GM18870 (cell line): ENCODE data around the gene CLCN3.
"Not testable (repeated sequence)": the region's sequence is repeated elsewhere in the genome, so short reads cannot be mapped to it uniquely, and the experiment has no call there.

ENCODE experiments used
- ATAC-seq: cut with Tn5 transposase; IDR thresholded peaks from one replicate; pipeline ENCODE4 v1.9.1; 2021; ENCODE audit warnings: moderate library complexity; ENCODE audit not compliant: unreplicated experiment

Gene CLCN3

DNA sequence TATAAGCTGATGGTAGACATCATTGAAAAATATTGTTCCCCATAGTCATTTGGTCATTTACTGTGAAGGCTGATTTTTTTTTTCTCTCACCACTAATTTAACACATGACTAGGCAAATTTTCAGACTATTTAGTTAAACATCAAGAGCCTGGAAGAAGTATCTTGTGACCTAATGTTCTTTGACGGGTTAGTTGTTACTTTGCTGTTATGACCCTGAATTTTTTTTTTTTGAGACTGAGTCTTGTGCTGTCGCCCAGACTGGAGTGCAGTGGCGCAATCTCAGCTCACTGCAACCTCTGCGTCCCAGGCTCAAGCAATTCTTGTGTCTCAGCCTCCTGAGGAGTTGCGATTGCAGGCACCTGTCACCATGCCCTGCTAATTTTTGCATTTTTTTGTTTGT, 70.4 kb downstream of the CLCN3 start:
- no peak for ATAC-seq

GRCh38 chr4:169698331-169698730, 78.0 kb downstream of the CLCN3 start:
- ATAC-seq: no peak

- ATAC-seq: no peak
These were observed 87.7 kb downstream of the CLCN3 start for GRCh38 chr4:169707958-169708643.

- no peak for ATAC-seq
These were observed 95.4 kb downstream of the CLCN3 start for GRCh38 chr4:169715826-169716225.

- no peak for ATAC-seq
These were observed 96.3 kb downstream of the CLCN3 start for GRCh38 chr4:169716677-169717076.

DNA sequence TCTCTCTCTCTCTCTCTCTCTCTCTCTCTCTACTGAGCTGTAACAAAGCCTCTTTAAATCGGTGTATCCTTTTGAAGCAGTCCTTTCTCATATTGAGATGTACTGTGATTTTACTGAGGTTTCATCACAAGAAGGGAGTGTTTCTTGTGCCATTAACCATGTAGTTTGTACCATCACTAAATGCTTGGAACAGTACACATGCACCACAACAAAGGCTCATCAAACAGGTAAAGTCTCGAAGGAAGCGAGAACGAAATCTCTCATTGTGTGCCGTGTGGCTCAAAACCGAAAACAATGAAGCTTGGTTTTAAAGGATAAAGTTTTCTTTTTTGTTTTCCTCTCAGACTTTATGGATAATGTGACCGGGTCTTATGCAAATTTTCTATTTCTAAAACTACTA, 100.2 kb downstream of the CLCN3 start:
- ATAC-seq: no peak

DNA sequence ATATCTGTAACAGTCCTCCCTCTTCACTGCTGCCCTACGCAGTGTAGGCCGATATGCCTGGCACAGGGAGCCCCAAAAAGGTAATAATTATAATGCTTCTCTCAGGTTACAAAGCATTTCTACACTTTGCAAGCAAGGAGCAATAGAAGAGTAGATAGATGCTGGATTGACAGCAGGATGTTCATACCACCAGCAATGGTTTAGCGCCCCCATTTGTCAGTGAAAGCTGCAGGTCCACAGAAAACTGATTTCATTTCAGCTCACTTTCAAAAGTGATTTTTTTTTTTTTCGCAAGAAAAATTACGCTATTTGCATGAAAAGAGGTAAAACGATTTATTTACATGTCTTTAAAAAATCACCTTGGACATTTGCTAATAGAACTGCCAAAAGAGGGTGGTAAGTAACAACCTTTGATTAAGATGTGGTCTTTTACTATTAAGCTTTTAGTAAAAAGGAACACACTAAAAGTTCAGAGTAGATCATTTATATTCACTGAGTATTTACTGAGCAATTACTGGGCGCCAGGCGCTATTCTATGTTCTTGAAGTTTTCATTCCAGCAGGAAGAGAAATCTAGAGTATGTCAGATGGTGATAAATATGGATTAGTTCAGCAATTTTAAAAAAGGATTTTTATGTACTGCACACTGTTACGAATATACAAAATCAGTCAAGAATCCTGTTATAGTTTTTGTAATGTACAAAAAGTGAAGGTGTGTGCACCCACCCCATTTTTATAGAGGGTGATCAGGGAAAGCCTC, 103.0 kb downstream of the CLCN3 start:
- ATAC-seq: no peak

DNA sequence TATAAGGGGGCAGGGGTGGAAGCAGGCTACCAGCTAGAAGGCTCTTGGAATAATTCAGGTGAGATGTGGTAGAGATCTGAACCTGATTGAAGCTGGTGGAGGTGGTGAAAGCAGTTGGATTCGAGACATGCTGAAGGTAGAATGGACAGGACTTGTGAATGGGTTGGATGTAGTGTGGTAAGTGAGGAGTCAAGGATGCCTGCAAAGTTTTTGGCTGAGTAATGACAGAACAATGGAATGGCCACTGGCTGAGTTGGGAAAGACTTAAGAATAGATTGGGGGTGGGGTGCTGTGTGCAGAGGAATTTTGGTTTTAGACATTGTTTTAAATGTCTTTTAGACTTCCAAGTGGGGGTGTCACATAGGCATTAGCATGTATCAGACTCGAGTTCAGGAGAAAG, 103.9 kb downstream of the CLCN3 start:
- no peak for ATAC-seq

GRCh38 chr4:169727616-169728015, 107.2 kb downstream of the CLCN3 start:
- ATAC-seq: peak; percentile 35

DNA sequence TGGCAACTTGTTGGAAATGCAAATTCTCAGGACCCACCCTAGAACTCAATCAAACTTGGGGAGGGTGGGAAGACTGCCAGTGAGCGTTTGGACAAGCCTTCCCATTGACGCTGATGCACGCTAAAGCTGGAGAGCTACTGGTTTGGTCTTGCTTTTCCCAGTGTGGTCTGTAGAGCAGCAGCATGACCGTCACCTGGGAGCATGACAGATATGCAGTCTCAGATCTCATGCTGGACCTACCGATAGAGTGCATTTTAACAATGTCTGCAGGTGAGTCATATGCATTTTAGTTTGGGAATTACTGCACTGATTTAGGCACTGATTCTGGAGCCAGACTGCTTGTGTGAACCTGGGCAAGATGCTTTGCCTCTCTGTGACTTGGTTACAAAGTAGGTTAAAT, 110.2 kb downstream of the CLCN3 start:
- ATAC-seq: no peak

DNA sequence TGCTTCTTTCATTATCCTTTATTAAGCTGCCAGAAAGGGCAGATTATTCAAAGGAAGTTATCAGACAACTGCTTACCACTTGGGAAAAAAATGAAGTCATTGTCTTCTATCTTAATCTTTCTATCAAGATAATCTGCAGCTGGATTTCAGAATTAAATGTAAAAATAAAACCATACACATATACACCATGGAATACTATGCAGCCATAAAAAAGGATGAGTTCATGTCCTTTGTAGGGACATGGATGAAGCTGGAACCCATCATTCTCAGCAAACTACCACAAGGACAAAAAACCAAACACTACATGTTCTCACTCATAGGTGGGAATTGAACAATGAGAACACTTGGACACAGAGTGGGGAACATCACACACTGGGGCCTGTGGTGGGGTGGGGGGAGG, 118.2 kb downstream of the CLCN3 start:
- ATAC-seq: not testable (repeated sequence)

- no peak for ATAC-seq
These were observed 121.2 kb downstream of the CLCN3 start for GRCh38 chr4:169741569-169741968.

DNA sequence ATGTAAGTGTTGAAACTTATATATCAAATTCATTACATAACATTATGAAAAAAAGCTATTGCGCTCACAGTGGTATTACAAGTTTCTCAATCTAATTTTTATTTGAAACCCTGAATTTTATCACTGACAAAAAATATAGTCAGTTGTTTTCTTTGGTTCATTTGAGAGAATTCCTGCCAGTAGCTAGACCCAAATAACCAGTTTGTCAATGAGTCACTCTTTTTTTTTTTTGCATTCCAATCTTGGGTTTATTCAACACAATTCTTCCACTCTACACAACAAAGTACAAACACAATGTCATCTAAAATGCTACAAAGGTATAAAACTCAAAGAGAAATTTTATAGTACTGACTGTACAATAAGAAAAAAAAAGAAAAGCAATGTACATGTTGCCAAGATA, 124.2 kb downstream of the CLCN3 start:
- no peak for ATAC-seq

DNA sequence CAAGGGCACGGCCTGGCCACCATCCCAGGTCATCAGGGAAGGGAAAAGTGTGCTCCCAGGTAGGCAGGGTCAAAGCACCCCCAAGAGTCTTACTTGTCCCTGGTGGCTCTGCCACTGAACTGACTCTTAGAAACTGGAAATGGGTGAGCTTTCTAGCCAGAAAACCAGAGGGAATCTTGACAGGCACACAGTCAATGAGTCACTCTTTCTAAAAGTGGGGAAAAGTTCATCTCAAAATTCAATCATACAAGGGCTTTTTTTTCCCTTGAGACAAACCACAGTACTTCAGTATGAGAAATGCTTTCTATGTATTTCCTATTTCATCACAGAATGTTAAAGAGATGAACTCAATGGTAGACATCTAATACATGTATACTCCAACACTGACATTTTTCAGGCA, 124.9 kb downstream of the CLCN3 start:
- no peak for ATAC-seq

DNA sequence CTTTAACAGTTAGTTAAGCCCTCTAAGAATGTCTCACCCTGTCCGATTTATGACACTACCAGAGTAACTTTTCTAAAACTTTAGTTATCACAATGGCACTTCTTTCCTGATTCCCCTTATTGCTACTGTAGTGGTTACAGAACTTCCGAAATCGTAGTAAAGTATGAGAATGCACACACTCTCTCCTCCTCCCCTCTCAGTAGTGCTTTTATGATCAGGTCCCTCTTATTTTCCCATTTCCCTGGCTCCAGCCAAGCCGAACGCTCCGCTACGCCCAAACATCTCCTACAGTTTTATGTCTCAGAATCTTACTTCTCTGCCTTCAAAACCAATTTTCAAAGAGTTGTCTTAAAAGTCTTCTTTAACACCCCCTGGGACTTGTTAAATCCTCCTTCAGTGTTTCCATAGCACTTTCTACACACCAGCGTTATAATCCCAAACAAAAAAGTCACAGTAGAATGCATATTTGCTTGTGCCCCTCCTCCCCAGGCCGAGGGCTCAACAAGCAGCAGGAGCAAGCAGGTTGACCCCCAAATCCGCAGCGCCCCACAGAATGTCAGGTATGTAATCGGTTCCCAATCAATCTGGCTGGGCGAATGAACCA, 136.7 kb downstream of the CLCN3 start:
- peak; percentile 27 for ATAC-seq

DNA sequence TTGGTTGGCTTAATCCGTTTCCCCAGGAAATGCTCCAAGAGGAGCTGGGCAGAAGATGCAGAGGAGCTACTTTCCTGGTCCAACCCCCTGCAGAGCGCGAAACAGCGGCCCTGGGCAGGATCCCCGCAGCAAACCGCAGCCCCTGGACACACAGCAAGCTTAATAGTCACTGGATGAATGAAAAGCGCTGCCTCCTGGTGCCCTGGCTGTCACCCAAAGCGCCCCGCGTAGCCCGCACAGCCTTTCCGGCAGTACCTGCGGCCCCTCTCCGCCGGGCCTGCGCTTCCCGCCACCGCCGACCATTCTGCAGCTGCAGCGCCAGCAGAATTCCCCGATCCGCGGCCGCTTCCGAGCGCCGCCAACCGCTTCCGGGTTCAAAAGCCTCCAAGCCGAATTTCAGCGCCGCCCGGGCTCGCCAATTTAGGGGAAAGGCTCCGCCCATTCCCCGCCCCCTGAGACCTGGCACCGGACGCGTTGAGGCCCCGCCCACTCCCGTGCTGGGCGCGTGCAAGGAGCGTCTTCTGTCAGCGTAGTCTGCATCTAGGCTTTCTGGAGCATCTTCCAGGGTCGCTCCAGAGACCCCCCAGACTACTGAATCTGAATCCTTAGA, 137.3 kb downstream of the CLCN3 start, which contains the start of gene HPF1:
TSS of gene HPF1 (minus strand) at position 370 of the 610 bp plus-strand sequence. CDS start at position 303, 67 bp downstream.
- peak; percentile 91 for ATAC-seq

- no peak for ATAC-seq
These were observed 138.1 kb downstream of the CLCN3 start for GRCh38 chr4:169758401-169758962.

GRCh38 chr4:169761846-169762245, 141.5 kb downstream of the CLCN3 start:
- ATAC-seq: no peak

- no peak for ATAC-seq
These were observed 145.5 kb downstream of the CLCN3 start for GRCh38 chr4:169765835-169766234.

- ATAC-seq: no peak
These were observed 146.4 kb downstream of the CLCN3 start for GRCh38 chr4:169766741-169767140.

DNA sequence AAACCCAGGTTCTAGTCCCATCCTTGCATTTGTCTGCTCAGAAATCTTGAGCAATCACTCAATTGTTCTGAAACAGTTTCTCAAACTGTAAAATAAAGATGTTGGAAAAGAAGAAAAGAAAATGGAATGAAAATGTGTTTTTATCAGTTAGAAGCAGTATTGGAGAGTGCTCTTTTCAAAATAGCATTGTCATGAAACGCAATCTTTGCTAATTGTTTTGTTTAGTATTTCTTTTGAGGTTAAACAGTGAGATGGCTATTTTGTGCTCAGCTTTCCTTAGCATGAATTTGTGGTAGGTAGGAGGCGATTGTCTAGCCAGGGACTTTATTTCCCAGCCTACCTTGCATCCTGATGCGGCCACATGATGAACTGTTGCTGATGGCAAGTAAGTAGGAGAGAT, 148.0 kb downstream of the CLCN3 start:
- no peak for ATAC-seq
